ENCODE results near the gene RCC1. TPM values are rescaled to one million over a fixed set of nuclear protein-coding genes. Genes with fewer than 3 reads are reported as not detected.

The RCC1 gene
- 10 to 100 TPM in 3 of 4 donors, 1 to 10 TPM in 1; 3.8 to 37.6 (median 13.8) TPM for total RNA-seq

DNA sequence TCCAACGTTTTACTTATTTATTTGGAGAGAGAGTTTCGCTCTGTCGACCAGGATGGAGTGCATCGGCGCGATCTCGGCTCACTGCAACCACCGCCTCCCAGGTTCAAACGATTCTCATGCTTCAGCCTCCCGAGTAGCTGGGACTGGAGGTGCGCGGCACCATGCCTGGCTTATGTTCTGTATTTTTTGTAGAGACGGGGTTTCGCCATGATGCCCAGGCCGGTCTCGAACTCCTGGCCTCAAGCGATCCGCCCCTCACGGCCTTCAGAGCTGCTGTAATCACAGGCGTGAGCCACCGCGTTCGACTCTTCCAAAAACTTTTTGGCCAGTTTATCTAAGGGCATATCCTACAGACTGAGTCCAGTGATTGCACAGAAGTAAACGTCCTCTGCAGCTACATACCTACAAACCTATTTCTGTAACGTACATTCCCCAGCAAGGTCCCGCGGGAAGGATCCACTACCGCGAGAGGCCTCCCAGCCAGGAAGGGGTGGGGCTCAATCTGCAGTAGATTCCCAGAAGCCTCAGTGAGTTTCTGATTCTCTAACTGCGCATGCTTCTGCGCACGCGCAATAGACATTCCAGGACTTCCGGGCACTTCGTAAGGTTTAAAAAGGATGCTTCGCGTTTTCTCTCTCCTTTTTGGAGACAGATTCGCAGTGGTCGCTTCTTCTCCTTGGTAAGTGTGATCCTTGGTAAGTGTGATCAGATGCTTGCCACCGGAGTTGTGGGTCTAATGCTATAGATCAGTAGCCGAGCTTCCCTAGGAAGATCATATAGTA, at the start of gene RCC1:
Gene RCC1, plus strand, starts transcription at position 638 of the 782 bp plus-strand sequence. CDS start 23,824 bp downstream, outside the sequence.
- TF ChIP-seq POLR2A (IDR thresholded peaks at IDR 0.05) (peak; percentile 88 to 97), CTCF (IDR thresholded peaks at IDR 0.05) (peak in 1 of 4 experiments; percentile 11)
- Histone ChIP-seq H3K27ac (peak within 1 kb of the TSS; percentile 68 to 75), H3K36me3 (no peaks in the 10 kb centered on the region), H3K4me3 (peak within 1 kb of the TSS; percentile 50 to 65), H3K9me3 (no peaks in the 10 kb centered on the region), H3K27me3 (no peaks in the 10 kb centered on the region), H3K4me1 (peaks cover 0 to 10% of the 10 kb centered on the region in 2 donors)
- intact Hi-C loops (cut with DNase I; ENCODE audit: low total_unique reads): no loop called here
- DNase-seq: peak; percentile 96 to 98

- no peak for DNase-seq
- no peak overlapping the region for H3K4me3 ChIP-seq
- peak overlapping the region in 1 of 2 donors; percentile 41 for H3K27ac ChIP-seq
- H3K27me3 ChIP-seq: no peaks in the 10 kb centered on the region
- H3K9me3 ChIP-seq: no peaks in the 10 kb centered on the region
- no peak for TF ChIP-seq POLR2A (IDR thresholded peaks at IDR 0.05)
- TF ChIP-seq CTCF (IDR thresholded peaks at IDR 0.05): no peak
- no peaks in the 10 kb centered on the region for H3K36me3 ChIP-seq
- intact Hi-C loops (cut with DNase I; ENCODE audit: low total_unique reads): no loop called here
- H3K4me1 ChIP-seq: no peaks in the 10 kb centered on the region
Observed at GRCh38 chr1:28456078-28456477, 49.8 kb upstream of the RCC1 start.

DNA sequence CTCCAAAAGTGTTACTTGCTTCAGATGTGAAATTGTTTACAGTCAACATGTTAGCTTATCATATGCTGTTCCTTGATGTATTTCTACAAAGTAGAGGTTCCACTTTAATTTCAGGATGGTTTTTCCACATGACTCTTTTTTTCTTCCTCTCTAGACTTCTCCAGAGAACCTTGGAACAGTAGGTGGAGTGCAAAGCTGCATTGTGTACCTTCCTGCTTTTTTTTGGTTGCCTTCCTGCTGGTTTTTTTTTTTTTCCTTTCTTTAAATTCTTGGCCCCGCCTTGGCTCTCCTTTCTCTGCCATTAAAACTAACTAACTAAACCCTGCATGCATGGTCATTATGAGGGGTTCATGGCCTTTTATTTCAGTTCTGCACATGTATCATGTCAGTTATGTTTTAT, 48.2 kb upstream of the RCC1 start:
- no peaks in the 10 kb centered on the region for H3K4me1 ChIP-seq
- intact Hi-C loops (cut with DNase I; ENCODE audit: low total_unique reads): no loop called here
- no peaks in the 10 kb centered on the region for H3K9me3 ChIP-seq
- TF ChIP-seq CTCF (IDR thresholded peaks at IDR 0.05) (no peak), POLR2A (IDR thresholded peaks at IDR 0.05) (no peak)
- H3K27ac ChIP-seq: peak overlapping the region in 1 of 2 donors; percentile 52
- H3K36me3 ChIP-seq: no peaks in the 10 kb centered on the region
- H3K4me3 ChIP-seq: no peak overlapping the region
- H3K27me3 ChIP-seq: no peaks in the 10 kb centered on the region
- no peak for DNase-seq

DNA sequence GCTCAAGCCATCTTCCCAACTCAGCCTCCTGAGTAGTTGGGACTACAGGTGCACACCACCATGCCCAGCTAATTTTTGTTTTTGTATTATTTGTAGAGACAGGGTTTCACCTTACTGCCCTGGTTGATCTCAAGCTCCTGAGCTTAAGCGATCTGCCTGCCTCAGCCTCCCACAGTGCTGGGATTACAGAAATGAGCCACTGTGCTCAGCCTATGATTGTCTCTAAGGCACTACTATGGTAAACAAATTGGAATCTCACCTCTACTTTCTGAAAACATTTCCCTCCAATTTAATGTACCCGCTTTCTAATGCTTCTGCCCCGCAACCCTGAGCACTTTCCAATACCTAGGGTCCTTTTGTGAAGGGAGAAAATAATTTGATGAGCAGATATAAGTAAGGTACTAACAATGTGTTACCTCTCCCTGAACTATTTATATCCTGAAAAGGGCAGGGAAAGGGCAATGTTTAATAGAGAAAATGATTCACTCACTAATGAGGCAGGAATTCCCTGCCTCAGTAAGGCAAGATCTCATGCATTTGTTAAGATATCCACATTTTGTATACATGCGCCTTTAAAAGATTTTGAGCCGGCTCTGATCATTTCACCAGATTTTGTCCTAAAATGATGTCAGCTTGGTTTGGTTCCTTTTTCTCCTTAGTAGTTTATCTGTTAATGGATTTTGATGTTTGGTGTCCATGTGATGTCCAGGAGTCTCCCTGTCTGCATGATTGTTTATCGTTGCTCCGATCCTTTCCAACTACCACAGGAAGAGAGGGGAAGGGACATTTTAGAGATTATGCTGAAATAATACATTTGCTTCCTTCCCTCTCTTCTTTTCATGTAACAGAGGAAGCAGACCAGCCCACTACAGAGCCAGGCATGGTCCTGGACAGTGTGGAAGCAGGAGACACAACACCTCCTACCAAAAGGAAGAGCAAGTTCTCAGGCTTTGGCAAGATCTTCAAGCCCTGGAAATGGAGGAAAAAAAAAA, 47.3 kb upstream of the RCC1 start:
- no peaks in the 10 kb centered on the region for H3K9me3 ChIP-seq
- H3K4me3 ChIP-seq: no peak overlapping the region
- TF ChIP-seq POLR2A (IDR thresholded peaks at IDR 0.05): no peak
- TF ChIP-seq CTCF (IDR thresholded peaks at IDR 0.05): no peak
- intact Hi-C loops (cut with DNase I; ENCODE audit: low total_unique reads): no loop called here
- H3K27ac ChIP-seq: peak overlapping the region in 1 of 2 donors; percentile 68
- no peaks in the 10 kb centered on the region for H3K36me3 ChIP-seq
- H3K27me3 ChIP-seq: no peaks in the 10 kb centered on the region
- DNase-seq: no peak
- no peaks in the 10 kb centered on the region for H3K4me1 ChIP-seq
